SK-N-MC (cell line): ENCODE data around the gene MSANTD7.

ENCODE experiments used
- EZH2 ChIP-seq: fragments of 200-600 bp; sonication (generic); IDR thresholded peaks from one replicate; pipeline ENCODE4 v1.6.1; 2017; ENCODE audit warnings: antibody characterized with exemption
- POLR2AphosphoS5 ChIP-seq: IDR thresholded peaks from 2 replicates; pipeline ENCODE4 v1.6.1; 2012; ENCODE audit warnings: mild to moderate bottlenecking, low read depth, low read length, borderline replicate concordance

DNA sequence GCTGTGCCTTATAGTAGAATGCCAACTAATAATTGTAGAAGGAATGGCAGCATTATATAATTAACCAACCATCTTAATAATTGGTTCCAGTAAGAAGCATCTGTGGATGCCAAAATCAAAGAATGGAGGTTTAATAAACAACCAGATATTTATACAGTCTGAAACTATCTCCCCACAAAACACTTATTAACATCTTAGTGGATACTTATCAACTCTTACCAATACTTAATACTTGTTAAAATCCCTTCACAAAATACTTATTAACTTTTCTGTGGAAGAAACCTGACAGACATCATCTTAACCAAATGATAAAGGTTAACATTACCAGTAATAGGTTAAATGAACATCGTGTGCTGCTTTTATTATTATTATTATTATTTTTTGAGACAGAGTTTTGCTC lies 34.3 kb upstream of the MSANTD7 start:
- TF ChIP-seq POLR2AphosphoS5 (no peak), EZH2 (no peak)
